ENCODE data around the gene LRIG1.

Gene LRIG1, protein sequence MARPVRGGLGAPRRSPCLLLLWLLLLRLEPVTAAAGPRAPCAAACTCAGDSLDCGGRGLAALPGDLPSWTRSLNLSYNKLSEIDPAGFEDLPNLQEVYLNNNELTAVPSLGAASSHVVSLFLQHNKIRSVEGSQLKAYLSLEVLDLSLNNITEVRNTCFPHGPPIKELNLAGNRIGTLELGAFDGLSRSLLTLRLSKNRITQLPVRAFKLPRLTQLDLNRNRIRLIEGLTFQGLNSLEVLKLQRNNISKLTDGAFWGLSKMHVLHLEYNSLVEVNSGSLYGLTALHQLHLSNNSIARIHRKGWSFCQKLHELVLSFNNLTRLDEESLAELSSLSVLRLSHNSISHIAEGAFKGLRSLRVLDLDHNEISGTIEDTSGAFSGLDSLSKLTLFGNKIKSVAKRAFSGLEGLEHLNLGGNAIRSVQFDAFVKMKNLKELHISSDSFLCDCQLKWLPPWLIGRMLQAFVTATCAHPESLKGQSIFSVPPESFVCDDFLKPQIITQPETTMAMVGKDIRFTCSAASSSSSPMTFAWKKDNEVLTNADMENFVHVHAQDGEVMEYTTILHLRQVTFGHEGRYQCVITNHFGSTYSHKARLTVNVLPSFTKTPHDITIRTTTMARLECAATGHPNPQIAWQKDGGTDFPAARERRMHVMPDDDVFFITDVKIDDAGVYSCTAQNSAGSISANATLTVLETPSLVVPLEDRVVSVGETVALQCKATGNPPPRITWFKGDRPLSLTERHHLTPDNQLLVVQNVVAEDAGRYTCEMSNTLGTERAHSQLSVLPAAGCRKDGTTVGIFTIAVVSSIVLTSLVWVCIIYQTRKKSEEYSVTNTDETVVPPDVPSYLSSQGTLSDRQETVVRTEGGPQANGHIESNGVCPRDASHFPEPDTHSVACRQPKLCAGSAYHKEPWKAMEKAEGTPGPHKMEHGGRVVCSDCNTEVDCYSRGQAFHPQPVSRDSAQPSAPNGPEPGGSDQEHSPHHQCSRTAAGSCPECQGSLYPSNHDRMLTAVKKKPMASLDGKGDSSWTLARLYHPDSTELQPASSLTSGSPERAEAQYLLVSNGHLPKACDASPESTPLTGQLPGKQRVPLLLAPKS

DNA sequence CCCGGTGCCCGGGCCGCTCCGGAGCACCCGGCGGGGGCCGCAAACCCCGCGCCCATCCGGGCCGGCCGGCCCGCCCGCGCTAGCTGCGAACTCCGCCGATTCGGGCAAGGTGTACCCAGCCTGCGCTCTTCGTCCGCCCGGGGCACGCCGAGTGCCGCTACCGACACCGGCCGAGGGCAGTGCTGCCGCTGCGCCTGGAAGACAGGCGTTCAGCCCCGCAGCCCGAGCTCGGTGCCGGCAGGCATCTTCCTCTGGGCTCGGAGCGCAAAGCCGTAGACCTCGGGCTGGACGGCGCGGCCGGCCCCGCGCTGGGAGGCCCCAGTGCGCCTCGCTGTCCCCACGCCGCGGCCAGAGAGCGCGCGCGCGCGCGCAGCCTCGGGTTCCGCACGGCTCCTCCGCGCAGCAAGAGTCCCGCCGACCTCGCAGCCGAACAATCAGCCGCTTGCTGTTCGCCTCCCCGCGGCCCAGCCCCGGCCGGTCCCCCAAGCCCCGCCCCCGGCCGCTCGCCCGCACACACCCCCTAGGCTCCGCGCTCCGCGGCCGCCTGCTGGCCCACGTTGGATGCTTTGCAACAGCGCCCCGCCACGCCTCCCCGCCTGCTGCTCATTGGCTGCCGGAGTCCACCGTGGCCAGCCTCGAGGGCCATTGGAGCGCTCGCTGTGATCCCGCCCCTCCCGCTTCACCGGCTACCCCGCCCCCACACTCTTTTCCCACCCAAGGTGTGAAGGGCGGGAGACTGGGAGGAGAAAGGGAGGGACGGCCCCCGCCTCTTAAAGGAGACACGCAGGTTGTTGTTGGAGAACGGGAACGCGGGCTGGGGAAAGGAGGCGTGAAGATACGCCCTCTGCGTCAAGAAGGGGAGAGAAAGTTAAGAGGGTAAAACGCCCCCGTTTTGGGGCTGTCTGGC, at the start of gene LRIG1:
Gene LRIG1, minus strand, starts transcription at position 447 of the 907 bp plus-strand sequence. CDS start 615 bp downstream, outside the sequence.
- peak; percentile 97 for DNase-seq

DNA sequence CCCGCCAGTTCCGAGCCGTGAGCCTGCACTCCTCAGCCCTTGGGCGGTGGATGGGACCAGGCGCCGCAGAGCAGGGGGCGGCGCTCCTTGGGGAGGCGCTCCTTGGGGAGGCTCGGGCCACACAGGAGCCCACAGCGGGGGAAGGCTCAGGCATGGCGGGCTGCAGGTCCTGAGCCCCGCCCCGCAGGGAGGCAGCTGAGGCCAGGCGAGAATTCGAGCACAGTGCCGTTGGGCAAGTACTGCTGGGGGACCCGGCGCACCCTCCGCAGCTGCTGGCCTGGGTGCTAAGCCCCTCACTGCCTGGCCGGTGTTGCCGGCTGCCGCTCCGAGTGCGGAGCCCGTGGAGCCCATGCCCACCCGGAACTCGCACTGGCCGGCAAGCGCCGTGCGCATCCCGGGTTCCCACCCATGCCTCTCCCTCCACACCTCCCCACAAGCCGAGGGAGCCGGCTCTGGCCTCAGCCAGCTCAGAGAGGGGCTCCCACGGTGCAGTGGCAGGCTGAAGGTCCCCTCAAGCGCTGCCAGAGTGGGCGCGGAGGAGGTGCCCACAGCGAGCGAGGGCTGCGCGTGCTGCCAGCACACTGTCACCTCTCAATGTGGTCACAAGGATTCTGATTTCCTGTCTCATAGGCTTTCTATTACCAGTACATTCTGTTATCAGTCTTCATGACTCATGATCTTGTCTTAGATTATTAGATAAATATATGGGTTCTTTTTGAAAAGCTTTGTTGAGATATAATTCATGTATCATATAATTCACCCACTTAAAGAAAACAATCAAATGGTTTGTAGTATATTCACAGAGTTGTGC, 44.0 kb upstream of the LRIG1 start:
- no peak for DNase-seq

DNA sequence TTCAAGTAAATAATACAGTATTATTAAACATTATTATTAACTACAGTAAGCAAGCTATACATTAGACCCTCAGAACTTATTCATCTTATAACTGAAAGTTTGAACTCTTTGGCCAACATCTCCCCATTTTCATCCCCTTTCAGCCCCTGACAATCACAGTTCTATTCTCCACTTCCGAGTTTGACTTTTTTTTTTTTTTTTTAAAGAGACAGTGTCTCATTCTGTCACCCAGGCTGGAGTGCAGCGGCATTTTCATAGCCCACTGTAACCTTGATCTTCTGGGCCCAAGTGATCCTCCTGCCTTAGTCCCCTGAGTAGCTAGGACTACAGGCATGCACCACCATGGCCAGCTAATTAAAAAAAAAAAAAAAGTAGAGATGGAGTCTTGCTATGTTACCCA, 41.3 kb upstream of the LRIG1 start:
- DNase-seq = no peak

DNA sequence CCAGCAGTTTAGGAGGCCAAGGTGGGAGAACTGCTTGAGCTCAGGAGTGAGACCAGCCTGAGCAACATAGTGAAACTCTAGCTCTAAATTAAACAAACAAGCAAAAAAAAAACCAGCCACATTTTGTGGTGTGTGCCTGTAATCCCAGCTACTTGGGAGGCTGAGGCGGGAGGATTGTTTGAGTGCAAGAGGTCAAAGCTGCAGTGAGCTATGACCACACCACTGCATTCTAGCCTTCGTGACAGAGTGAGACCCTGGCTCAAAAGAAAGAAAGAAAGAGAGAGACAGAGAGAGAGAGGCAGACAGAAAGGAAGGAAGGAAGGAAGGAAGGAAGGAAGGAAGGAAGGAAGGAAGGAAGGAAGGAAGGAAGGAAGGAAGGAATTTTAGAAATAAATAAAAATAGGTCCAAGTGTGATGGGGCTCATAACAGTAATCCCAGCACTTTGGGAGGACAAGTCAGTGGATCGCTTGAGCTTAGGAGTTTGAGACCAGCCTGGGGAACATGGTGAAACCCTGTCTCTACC, 38.7 kb upstream of the LRIG1 start:
- DNase-seq = no peak

DNA sequence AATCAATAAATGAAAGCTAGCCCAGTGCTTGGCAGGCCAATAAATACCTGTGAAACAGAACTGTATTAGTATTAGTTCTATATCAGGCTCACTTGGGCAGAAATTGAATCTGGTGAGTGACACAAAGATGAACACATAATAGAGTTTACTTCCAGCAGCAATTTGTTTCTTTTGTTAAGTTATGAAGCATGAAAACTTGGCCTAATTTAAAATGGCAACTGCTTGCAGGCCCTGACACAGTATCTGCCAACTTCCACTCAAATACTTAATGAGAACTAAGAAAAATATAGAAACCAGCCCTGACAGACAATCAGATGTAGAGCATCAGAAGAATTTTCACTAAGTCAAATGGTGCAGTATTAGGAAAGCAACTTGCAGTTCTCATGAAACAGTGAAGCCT, 37.6 kb upstream of the LRIG1 start:
- no peak for DNase-seq

DNA sequence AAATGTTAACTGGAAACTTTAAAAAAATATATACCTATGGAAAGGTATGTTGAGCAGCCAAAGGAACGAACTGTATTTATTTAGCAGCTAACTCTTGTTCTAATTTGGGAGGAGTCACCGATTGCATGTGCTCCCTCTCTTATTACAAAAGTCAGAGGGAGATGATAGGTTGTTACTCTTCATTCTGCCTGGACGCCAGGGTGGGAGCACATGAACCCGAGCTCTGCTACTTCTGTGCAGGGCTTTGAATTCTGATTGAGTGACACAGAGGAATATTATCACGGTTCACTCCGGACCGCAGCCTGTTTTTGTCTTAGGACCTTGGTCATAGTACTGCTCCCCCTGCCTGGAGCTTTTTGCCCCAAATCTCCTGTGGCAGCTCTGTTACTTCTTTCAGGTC, 36.9 kb upstream of the LRIG1 start:
- no peak for DNase-seq

DNA sequence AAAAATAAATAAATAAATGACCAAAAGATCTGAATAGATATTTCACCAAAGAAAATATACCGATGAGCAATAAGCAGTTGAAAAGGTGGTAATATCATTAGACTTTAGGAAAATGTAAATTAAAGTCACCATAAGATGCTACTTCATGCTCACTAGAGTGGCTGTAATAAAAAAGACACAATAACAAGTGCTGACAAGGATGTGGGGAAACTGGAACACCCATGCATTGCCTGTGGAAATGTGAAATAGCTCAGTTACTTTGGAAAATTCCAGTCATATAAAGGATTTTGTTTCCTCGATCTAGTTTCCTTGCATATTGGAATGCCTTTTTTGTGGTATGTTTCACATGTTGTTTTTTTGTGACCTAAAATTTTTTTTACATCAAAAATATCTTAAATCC, 36.0 kb upstream of the LRIG1 start:
- DNase-seq = no peak

DNA sequence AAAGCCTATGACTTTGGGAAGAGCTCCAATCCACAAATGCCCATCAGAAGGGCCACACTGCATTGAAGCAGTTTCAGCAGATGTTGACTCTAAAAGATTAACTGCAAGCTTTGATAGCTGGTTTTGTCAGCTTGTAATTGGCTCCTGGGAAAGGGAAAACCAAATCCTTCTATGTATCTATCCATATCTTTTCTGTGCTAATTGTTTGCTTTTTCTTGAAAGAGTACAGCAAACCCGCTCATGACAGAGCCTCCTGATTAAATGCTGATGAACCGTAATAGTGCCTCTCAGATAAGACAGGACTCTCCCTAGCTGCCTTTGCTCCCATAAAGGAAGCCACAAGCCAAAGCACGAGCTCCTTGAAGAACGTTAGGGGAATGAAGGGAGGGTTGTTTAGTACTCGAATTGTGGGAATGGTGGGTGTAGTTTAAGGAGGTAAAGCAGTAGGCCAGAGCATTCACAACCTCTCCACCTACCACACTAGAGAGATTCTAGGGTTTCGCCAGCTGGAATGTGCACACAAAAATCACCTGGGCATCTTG, 33.6 kb upstream of the LRIG1 start:
- DNase-seq = no peak

DNA sequence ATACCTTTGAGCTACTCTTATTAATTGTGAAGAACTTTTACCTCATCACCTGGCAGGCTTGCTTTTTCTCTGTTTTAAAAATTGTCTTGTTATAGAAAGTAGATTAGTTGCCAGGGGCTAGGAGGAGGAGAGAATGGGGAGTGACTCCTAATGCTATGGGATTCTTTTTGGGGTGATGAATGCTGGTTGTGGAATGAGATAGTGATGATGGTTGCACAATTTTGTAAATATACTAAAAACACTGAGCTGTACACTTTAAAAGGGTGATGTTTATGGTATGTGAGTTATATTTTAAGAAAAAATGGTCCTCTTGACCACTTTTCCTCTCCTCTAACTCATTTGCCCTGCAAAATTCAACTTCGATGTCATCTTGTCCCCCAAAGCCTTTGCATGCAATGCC, 31.8 kb upstream of the LRIG1 start:
- DNase-seq = no peak

DNA sequence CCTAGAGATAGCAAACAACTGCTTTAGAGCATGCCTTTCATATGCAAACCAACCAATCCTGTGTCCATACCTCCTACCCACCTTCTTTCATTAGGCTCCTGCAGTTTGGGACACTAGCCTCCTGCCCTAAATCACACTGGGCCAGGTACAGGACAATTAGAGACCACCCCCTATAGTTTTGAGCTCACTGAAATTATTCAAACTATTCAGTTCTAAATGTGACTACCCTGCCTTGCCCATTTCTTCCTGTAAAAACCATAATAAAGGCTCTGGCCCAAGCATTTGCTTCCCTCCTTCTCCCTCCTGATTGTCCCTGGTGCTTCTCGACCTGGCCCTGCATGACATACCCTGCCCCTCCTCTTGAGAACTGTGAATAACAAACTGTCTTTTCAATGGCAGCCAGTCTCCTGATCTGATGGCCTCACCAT, 31.4 kb upstream of the LRIG1 start:
- no peak for DNase-seq

DNA sequence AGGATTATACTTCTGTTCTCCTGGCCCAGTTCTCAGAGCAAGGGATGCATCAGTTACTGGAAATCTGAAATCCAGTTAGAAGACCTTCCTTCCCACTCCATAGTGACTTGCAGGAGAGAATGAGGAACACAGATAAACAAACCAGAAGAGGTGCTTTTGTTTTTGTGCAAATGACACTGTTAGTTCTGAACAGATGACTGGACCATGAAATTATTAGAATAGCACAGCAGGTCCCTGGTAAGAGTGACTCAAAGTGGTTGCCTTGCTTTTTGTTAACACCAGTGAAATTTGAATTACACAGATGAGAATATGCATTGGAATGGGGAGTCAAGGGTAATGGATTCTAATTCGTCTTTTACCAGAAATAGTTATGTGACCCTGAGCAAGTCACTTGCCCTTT, 30.4 kb upstream of the LRIG1 start:
- DNase-seq = no peak

DNA sequence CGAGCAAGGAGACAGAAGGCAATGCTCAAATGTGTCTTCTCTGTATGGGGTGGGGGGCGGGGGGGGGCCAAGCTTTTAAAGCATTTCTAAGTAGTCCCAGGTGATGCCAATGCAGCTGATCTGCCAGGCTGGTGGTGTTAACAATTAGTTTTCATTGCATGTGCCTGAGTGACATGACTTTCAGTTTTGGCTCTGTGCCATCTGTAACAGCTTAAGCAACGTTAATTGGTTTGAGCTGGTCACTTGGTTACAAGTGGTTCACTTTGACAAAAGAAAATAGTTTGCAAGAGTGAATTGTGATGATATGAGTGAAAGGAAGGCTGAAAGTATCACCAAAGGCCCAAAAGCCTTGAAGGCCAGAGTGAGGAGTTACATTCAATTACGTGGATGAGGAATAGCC, 26.4 kb upstream of the LRIG1 start:
- DNase-seq = no peak

DNA sequence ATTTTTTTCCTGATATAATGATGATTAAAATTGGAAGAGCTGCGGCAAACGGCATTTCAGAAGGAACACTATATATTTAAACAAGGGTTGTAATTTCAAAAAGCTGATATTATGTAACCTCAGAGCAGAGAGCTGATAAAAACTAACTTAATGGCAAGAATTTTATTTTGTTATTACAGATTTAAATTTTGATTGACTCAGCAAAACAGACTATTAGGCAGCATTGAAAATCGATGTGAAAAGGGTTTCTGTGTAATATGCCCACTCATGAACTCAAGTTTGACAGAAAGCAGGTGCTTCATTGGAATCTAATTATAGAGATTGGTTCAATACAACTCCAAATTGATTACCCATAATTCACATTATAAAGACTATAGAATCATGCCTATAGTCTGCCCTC, 24.9 kb upstream of the LRIG1 start:
- DNase-seq = no peak

DNA sequence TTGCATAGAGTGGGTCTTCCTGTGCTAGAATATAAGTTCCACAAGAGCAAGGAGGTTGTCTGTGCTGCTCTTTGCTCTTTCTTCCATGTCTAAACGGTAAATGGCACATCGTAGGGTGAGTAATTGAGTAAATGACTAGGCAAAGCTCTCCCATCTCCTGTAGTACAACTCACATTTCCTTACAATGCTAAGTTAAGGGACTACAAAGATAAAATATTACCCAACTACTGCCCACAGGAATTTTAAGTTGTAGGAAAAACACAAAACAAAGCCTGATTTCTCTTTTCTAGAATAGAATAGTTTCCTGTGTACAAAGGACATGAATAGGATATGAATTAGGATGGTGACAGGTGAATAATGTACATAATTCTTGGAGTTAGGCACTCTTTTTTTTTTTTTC, 19.9 kb upstream of the LRIG1 start:
- DNase-seq = no peak

DNA sequence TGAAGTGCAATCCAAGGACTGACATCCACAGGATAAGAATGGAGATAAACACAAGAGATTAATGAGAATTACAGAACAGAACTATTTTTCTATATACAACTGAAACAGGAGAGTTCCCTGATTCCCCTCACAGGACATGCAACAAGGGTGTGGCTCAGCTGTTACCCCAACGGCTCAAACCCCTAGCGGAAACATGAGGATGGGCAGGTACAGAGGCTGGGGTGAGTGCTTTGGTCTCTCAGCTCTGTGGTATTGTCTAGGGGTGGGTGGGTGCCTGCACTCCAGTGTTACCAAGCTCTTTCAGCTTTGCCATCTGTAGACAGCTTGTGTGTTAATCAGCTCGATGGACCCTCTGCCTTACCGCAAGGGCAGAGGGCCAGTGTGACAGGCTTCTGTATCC, 17.8 kb upstream of the LRIG1 start:
- no peak for DNase-seq

DNA sequence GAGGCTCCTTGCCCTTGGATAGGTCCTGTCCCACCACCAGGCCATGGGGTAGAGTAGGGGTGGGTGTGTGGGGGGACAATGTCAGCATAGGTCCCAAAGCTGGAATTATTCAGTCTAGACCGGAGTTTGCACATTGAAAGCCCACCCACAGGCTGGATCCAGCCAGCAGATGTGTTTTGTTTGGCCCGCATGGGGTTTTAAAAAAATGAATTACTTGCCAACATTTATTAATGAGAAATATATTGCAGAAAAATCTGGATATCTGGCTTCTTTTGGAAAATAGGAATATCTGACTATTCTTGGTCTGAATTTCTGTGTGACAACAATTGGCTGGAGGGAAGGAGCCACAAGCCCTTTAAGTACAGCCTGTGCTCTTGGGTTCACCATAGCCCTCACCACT, 17.3 kb upstream of the LRIG1 start:
- no peak for DNase-seq

DNA sequence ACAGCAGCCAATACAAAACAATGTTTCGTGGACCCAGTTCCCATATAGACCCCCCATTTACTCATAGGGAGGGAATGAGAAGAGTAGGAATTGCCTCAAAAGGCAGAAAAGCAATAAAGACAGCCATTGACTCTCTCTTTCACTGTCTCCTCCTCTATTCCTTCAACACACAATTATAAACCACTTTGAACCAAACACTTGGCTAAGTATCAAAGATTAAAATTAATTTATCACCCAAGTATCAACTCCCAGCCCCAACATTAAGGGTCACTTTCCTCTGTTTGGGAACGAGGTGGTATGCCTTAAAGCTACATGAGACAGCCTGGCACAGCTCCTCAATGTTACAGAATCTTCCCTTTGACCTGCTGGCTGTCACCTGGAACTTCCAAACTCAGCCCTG, 16.4 kb upstream of the LRIG1 start:
- DNase-seq = no peak

DNA sequence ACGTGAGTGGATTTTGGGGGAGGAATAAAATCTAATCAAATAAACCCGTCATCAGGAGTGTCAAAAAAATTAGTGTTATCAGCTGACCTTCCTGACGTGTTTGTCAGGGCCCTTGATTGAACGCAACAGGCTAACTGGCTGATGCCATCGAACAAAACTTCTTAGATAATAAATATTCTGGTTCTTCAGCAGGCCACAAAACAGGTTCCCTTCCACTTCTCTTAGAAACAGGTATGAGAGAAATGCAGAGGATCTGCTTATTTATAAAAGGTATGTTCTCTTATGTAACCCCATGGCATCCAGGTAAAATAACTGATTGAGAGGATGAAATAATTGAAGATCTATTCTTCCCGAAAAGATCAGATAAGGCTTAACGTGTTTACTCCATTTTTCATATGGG, 7.6 kb upstream of the LRIG1 start:
- DNase-seq = no peak

DNA sequence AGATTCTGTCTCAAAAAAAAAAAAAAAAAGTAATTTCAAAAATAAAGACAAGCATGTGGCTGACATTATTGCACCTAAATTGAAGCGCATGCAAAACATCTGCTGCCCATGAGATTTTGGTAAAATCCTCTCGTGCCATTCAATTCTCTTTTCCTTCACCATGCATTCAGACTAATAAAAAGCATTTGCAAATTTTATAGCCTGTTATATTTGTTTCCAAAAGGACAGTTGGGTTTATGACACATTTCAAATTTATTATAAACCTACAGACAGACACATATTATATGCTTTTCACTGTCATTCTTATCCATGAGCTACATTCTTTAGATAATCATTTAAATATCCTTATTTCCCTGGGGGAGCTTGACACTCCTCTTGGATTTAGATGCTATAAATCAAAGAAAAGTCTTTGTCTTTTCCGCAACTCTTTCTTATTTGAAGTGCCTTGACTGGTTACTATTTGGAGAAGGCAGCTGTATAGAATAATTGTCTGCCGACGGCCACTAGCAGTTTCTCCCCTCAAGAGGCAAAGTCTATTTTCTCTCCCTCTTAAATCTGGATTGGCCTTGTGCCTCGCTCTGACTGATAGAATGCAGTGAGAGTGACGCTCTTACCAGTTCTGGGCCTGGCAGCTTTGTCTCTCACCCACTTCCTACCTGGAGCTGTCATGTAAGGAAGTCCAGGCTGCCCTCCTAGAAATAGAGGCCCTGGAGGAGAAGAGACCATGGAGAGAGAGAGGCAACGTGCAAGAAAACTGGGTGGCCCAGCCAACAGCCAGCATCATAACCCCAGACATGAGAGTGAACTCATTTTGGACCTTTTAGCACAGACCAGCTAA, 6.8 kb upstream of the LRIG1 start:
- DNase-seq = no peak

DNA sequence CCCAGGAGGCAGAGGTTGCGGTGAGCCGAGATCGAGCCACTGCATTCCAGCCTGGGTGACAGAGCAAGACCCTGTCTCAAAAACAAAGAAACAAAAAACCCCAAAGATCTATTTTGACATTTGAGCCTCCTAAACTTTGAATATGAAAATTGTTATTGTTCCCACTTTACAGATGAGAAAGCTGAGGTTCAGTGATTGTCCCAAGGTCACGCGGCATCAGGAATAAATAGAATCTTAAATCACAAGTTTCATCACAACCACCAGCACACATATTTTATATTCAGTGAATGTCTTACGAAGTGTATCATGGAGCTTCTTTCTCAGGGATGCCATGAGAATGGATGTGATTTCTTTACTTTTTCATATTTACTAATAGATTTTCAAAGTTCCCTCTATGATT, 5.3 kb upstream of the LRIG1 start:
- DNase-seq = no peak

Measured in stimulated activated CD4-positive, alpha-beta T cell treated with anti-CD3 and anti-CD28 coated beads, Interleukin-2, amount 100 ng/mL, for 48 hours (primary cell).